H1 (cell line): Measurements from ENCODE around the gene CDK5RAP2. TPM values are rescaled to one million over a fixed set of nuclear protein-coding genes. Genes with fewer than 3 reads are reported as not detected.

Experiments used
- POLR2A ChIP-seq, 2 experiments: IDR thresholded peaks; 1 replicate in 1 of 2; 2 replicates in 1 of 2; pipeline ENCODE4 v1.6.1; 2011; ENCODE audit warnings: low read depth in 2 of 2, low read length in 2 of 2, mild to moderate bottlenecking in 2 of 2; ENCODE audit errors: control extremely low read depth in 1 of 2
- polyA plus RNA-seq, 7 experiments: library from polyadenylated mRNA; depleted of rRNA in 3 of 7; stranded (reverse) in 5 of 7; unstranded in 2 of 7; fragments of >200 nt in 5 of 7; fragments of 200-250 nt in 2 of 7; gene quantifications; 1 replicate in 5 of 7; 2 replicates in 1 of 7; 4 replicates in 1 of 7; pipeline versions ENCODE4 v1.2.1 to v1.2.3, GENCODE V29; 2011 to 2013; ENCODE audit warnings: missing spikeins in 2 of 7, mixed read lengths in 2 of 7
- total RNA-seq: library from RNA; stranded (reverse); fragmentation: NEBNext Ultra II Directional; extraction: Animal tissue kit (Norgen Biotek cat#: 25700); gene quantifications from 2 replicates; pipeline ENCODE4 v1.2.1, GENCODE V29; 2021

CDK5RAP2 gene
- total and polyA plus RNA-seq, 2 of the 8 experiments (the other 6 are each of a cell fraction or from before 2014, with no cell fraction given) = 19.8 to 49.4 TPM

DNA sequence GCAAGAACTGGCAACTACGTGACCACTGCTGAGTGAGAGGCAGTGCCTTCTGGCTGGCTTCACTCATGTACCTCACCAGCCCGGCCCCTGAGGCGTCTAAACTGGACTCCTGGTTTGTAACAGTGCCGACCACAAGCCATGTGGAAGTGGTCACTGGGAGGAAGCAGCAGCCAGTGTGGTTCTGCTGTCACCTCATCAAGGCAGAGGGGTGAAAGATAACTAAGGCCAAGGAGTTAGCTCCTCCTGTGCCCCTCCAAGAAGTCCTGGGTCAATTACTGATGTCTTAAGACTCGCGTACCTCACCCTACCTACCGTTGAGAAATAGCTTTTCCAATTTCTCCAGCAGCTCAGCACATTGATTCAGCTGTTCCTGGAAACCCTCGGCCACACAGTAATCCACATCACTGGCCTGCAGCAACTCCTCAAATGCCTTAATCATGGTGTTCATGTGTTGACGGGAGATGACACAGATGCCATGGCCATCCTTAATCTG, 142.9 kb downstream of the CDK5RAP2 start (continued):
- TF ChIP-seq POLR2A (IDR thresholded peaks at IDR 0.05; ENCODE audit: control extremely low read depth in 1 of 2, low read depth in 2 of 2, low read length in 2 of 2) = no peak
- TF ChIP-seq, all 59 proteins: peak for 0
